Trophoblast cell (in vitro differentiated cells and primary cell): ENCODE data around the gene RAB30.

Experiments
- DNase-seq, 2 donors: peaks; one replicate each; pipeline ENCODE4 v3.0.0-alpha.2; 2016
- H2AFZ ChIP-seq: 2 replicates; pipeline ENCODE4 v1.6.1; 2013; ENCODE audit warnings: low read length, moderate library complexity, mild to moderate bottlenecking; ENCODE audit not compliant: insufficient read depth, poor library complexity
- H2AK5ac ChIP-seq: 2 replicates; pipeline ENCODE4 v1.6.1; 2013; ENCODE audit warnings: mild to moderate bottlenecking, low read length
- H2BK120ac ChIP-seq: 2 replicates; pipeline ENCODE4 v1.6.1; 2013; ENCODE audit warnings: low read length, mild to moderate bottlenecking, moderate library complexity; ENCODE audit not compliant: insufficient read depth, poor library complexity
- H2BK12ac ChIP-seq: 2 replicates; pipeline ENCODE4 v1.6.1; 2013; ENCODE audit warnings: mild to moderate bottlenecking, low read length, moderate library complexity
- H2BK5ac ChIP-seq: 2 replicates; pipeline ENCODE4 v1.6.1; 2013; ENCODE audit warnings: low read length, low read depth, moderate library complexity, mild to moderate bottlenecking; ENCODE audit not compliant: poor library complexity
- H3K14ac ChIP-seq: 2 replicates; pipeline ENCODE4 v1.6.1; 2013; ENCODE audit warnings: mild to moderate bottlenecking, low read length
- H3K18ac ChIP-seq: 2 replicates; pipeline ENCODE4 v1.6.1; 2013; ENCODE audit warnings: mild to moderate bottlenecking, low read length
- H3K23ac ChIP-seq: 2 replicates; pipeline ENCODE4 v1.6.1; 2013; ENCODE audit warnings: low read length
- H3K27ac ChIP-seq: 2 replicates; pipeline ENCODE4 v1.5.1; 2013; ENCODE audit warnings: low read depth, mild to moderate bottlenecking, inconsistent platforms, low read length, moderate library complexity
- H3K27me3 ChIP-seq: 2 replicates; pipeline ENCODE4 v1.6.1; 2013; ENCODE audit warnings: inconsistent platforms, mild to moderate bottlenecking, low read length, moderate library complexity; ENCODE audit not compliant: insufficient read depth
- H3K36me3 ChIP-seq, 2 experiments: 1 replicate in 1 of 2; 2 replicates in 1 of 2; pipeline ENCODE4 v1.6.1; 2013; ENCODE audit warnings: low read length in 2 of 2, mild to moderate bottlenecking in 2 of 2, moderate library complexity in 1 of 2; ENCODE audit not compliant: insufficient read depth in 2 of 2, control insufficient read depth in 1 of 2
- H3K4ac ChIP-seq: 2 replicates; pipeline ENCODE4 v1.6.1; 2013; ENCODE audit warnings: low read depth, mild to moderate bottlenecking, low read length, moderate library complexity
- H3K4me1 ChIP-seq, 2 experiments: 1 replicate in 1 of 2; 2 replicates in 1 of 2; pipeline ENCODE4 v1.6.1; 2013; ENCODE audit warnings: low read length in 2 of 2, mild to moderate bottlenecking in 2 of 2, moderate library complexity in 1 of 2; ENCODE audit not compliant: insufficient read depth in 2 of 2, control insufficient read depth in 1 of 2
- H3K4me2 ChIP-seq: 2 replicates; pipeline ENCODE4 v1.6.1; 2013; ENCODE audit warnings: inconsistent platforms, mild to moderate bottlenecking, low read length, moderate library complexity
- H3K4me3 ChIP-seq: 2 replicates; pipeline ENCODE4 v1.5.1; 2013; ENCODE audit warnings: mild to moderate bottlenecking, low read depth, low read length, inconsistent platforms
- H3K79me1 ChIP-seq: one replicate; pipeline ENCODE4 v1.6.1; 2013; ENCODE audit warnings: low read length
- H3K79me2 ChIP-seq: 2 replicates; pipeline ENCODE4 v1.6.1; 2013; ENCODE audit warnings: low read length, mild to moderate bottlenecking; ENCODE audit not compliant: control insufficient read depth, insufficient read depth, poor library complexity
- H3K9ac ChIP-seq: 2 replicates; pipeline ENCODE4 v1.6.1; 2013; ENCODE audit warnings: mild to moderate bottlenecking, low read length
- H3K9me3 ChIP-seq: 2 replicates; pipeline ENCODE4 v1.6.1; 2013; ENCODE audit warnings: low read depth, mild to moderate bottlenecking, control low read depth, inconsistent platforms, low read length; ENCODE audit not compliant: insufficient read depth
- H4K12ac ChIP-seq: 2 replicates; pipeline ENCODE4 v1.6.1; 2013; ENCODE audit warnings: low read depth, mild to moderate bottlenecking, low read length, moderate library complexity
- H4K8ac ChIP-seq: 2 replicates; pipeline ENCODE4 v1.6.1; 2013; ENCODE audit warnings: low read depth, mild to moderate bottlenecking, low read length, moderate library complexity
- H4K91ac ChIP-seq: one replicate; pipeline ENCODE4 v1.6.1; 2013; ENCODE audit warnings: low read depth, mild to moderate bottlenecking, low read length, moderate library complexity
- WGBS: extraction: QIAGEN DNeasy Blood & Tissue Kit; methylation state at CpG from one replicate; pipeline ENCODE4 v1.1.7; 2013; ENCODE audit warnings: missing lambda C conversion rate; ENCODE audit not compliant: insufficient read length, insufficient coverage; ENCODE audit errors: extremely low coverage; 5-methylcytosine and 5-hydroxymethylcytosine counted together

The RAB30 gene

GRCh38 chr11:82995754-82996398 is 75.8 kb downstream of the RAB30 start:
- H3K27ac ChIP-seq, result no peak overlapping the region
- no peak overlapping the region for H4K91ac ChIP-seq
- H3K4me1 ChIP-seq, result peaks cover 15 to 17% of the 10 kb centered on the region in 2 experiments
- no peak overlapping the region for H2BK120ac ChIP-seq
- H3K4ac ChIP-seq, result no peak overlapping the region
- no peak for DNase-seq
- no peak overlapping the region for H3K9ac ChIP-seq
- H2AK5ac ChIP-seq, result no peak overlapping the region
- H3K9me3 ChIP-seq, result no peaks in the 10 kb centered on the region
- no peaks in the 10 kb centered on the region for H3K79me1 ChIP-seq
- WGBS, result no CpG with 5 or more reads among the region's 4 CpGs
- no peak overlapping the region for H2BK5ac ChIP-seq
- H3K27me3 ChIP-seq, result no peaks in the 10 kb centered on the region
- H3K23ac ChIP-seq, result no peak overlapping the region
- no peak overlapping the region for H3K4me3 ChIP-seq
- no peak overlapping the region for H3K14ac ChIP-seq
- no peak overlapping the region for H2BK12ac ChIP-seq
- H2AFZ ChIP-seq, result no peak overlapping the region
- no peak overlapping the region for H4K12ac ChIP-seq
- H4K8ac ChIP-seq, result no peak overlapping the region
- no peak overlapping the region for H3K18ac ChIP-seq
- no peaks in the 10 kb centered on the region for H3K36me3 ChIP-seq
- no peak overlapping the region for H3K4me2 ChIP-seq
- no peaks in the 10 kb centered on the region for H3K79me2 ChIP-seq

DNA sequence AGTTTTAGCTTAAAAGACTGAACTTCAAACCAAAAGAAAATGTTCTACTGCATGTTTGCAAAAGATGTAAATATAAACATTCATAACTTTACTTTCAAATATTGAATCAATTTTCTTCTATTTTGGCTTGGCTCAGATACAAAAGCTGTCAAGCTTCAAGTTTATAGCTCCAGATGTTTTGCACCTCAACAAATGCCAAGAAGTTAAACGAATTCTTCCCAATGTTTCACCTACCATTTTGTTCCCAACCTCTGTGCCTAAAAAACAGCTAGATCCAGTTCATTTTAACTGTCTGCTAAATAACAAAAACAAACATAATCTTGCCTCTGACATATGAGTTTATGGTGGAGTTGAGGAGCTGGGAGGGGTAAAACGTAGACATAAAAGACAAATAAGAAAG is 76.5 kb downstream of the RAB30 start:
- Histone ChIP-seq H3K23ac (no peak overlapping the region), H3K14ac (no peak overlapping the region), H3K27ac (no peak overlapping the region), H2AK5ac (no peak overlapping the region), H3K9me3 (no peaks in the 10 kb centered on the region), H4K8ac (no peak overlapping the region), H3K4ac (no peak overlapping the region), H4K91ac (no peak overlapping the region), H3K18ac (no peak overlapping the region), H2AFZ (no peak overlapping the region), H2BK12ac (no peak overlapping the region), H3K4me3 (no peak overlapping the region), H3K9ac (no peak overlapping the region), H3K4me2 (no peak overlapping the region), H3K27me3 (no peaks in the 10 kb centered on the region), H2BK120ac (no peak overlapping the region), H3K79me2 (no peaks in the 10 kb centered on the region), H3K36me3 (no peaks in the 10 kb centered on the region), H3K4me1 (peaks cover 15% of the 10 kb centered on the region in 2 experiments), H2BK5ac (no peak overlapping the region), H4K12ac (no peak overlapping the region), H3K79me1 (no peaks in the 10 kb centered on the region)
- no CpG with 5 or more reads among the region's 2 CpGs for WGBS
- no peak for DNase-seq

- no peak overlapping the region for H4K91ac ChIP-seq
- H2BK5ac ChIP-seq, result no peak overlapping the region
- H3K4me3 ChIP-seq, result no peak overlapping the region
- H3K36me3 ChIP-seq, result no peaks in the 10 kb centered on the region
- no peak overlapping the region for H2AK5ac ChIP-seq
- no peaks in the 10 kb centered on the region for H3K9me3 ChIP-seq
- H3K79me1 ChIP-seq, result no peaks in the 10 kb centered on the region
- no peak overlapping the region for H2AFZ ChIP-seq
- no peak overlapping the region for H4K12ac ChIP-seq
- no peak overlapping the region for H3K4me2 ChIP-seq
- H3K18ac ChIP-seq, result no peak overlapping the region
- H3K4me1 ChIP-seq, result peaks cover 13% of the 10 kb centered on the region in 2 experiments
- H3K27ac ChIP-seq, result no peak overlapping the region
- H3K4ac ChIP-seq, result no peak overlapping the region
- no peak overlapping the region for H3K14ac ChIP-seq
- H3K23ac ChIP-seq, result no peak overlapping the region
- DNase-seq, result no peak
- no peak overlapping the region for H4K8ac ChIP-seq
- no peaks in the 10 kb centered on the region for H3K27me3 ChIP-seq
- no peak overlapping the region for H2BK12ac ChIP-seq
- H2BK120ac ChIP-seq, result no peak overlapping the region
- no peaks in the 10 kb centered on the region for H3K79me2 ChIP-seq
- no peak overlapping the region for H3K9ac ChIP-seq
- WGBS, result no CpG with 5 or more reads among the region's 3 CpGs
Observed at GRCh38 chr11:82994604-82995230, 77.0 kb downstream of the RAB30 start.

DNA sequence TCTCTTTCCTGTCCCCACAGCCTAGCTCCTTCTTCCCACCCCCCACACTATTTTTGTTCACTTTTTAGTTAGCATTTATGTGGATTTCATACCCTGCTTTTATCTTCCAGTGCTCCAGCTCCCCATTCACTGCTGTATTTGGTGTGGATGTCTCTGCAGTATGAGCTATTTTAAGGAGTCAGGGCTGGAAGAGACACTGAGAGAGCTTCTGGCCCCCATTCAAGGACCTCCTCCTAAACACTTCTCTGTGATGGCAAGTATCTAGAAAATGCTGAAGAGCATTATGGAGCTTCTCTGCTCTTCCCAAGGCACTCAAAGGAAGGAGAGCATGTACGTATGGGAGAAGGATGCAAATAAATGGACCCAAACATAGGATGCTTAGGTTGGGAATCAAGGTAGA is 79.5 kb downstream of the RAB30 start:
- no peaks in the 10 kb centered on the region for H3K27me3 ChIP-seq
- no peak overlapping the region for H2BK120ac ChIP-seq
- no peak overlapping the region for H3K27ac ChIP-seq
- H2AFZ ChIP-seq, result no peak overlapping the region
- H2BK5ac ChIP-seq, result no peak overlapping the region
- H3K36me3 ChIP-seq, result no peaks in the 10 kb centered on the region
- peaks cover 5 to 7% of the 10 kb centered on the region in 2 experiments for H3K4me1 ChIP-seq
- H3K14ac ChIP-seq, result no peak overlapping the region
- no peaks in the 10 kb centered on the region for H3K79me2 ChIP-seq
- no peak for DNase-seq
- no peak overlapping the region for H3K23ac ChIP-seq
- no peak overlapping the region for H3K9ac ChIP-seq
- no peaks in the 10 kb centered on the region for H3K79me1 ChIP-seq
- H2AK5ac ChIP-seq, result no peak overlapping the region
- H3K4me2 ChIP-seq, result no peak overlapping the region
- no peaks in the 10 kb centered on the region for H3K9me3 ChIP-seq
- no peak overlapping the region for H3K4me3 ChIP-seq
- no peak overlapping the region for H4K12ac ChIP-seq
- no CpG with 5 or more reads among the region's 1 CpG for WGBS
- no peak overlapping the region for H3K4ac ChIP-seq
- no peak overlapping the region for H4K8ac ChIP-seq
- no peak overlapping the region for H4K91ac ChIP-seq
- no peak overlapping the region for H3K18ac ChIP-seq
- H2BK12ac ChIP-seq, result no peak overlapping the region
